ENCODE results near the gene KCNG4.

The KCNG4 gene

GRCh38 chr16:84233748-84234147 is 6.1 kb downstream of the KCNG4 start:
- ChIA-PET POLR2A (no interaction called here), CTCF (interaction anchor here (0.7 kb wide), 1 partner anchor 64 kb away, joined by 5 read pairs; no protein-coding TSS in a partner anchor)
- no peak for DNase-seq (ENCODE audit: extremely low spot score)
- TF ChIP-seq FOXA1 (IDR thresholded peaks at IDR 0.05) (no peak), L3MBTL2 (conservative IDR thresholded peaks at IDR 0.05) (no peak), ZNF384 (IDR thresholded peaks at IDR 0.05) (no peak), CTBP1 (IDR thresholded peaks at IDR 0.05; ENCODE audit: borderline replicate concordance) (no peak), NFRKB (IDR thresholded peaks at IDR 0.05) (no peak), TARDBP (IDR thresholded peaks at IDR 0.05) (no peak), PKNOX1 (IDR thresholded peaks at IDR 0.05) (no peak), SUZ12 (IDR thresholded peaks at IDR 0.05) (no peak), SP1 (IDR thresholded peaks at IDR 0.05) (no peak), FOXM1 (IDR thresholded peaks at IDR 0.05; ENCODE audit: borderline replicate concordance) (no peak), HDGF (IDR thresholded peaks at IDR 0.05; ENCODE audit: borderline replicate concordance) (no peak), ELF4 (IDR thresholded peaks at IDR 0.05) (no peak), FOXK2 (IDR thresholded peaks at IDR 0.05) (no peak), ARNT (IDR thresholded peaks at IDR 0.05) (no peak), LEF1 (IDR thresholded peaks at IDR 0.05; ENCODE audit: borderline replicate concordance) (no peak), BHLHE40 (IDR thresholded peaks at IDR 0.05; ENCODE audit: borderline replicate concordance) (no peak)

- CTCF ChIA-PET, result interaction anchor here (0.6 kb wide), 1 partner anchor 89 kb away, joined by 3 read pairs; no protein-coding TSS in a partner anchor
- DNase-seq (ENCODE audit: extremely low spot score), result no peak
- TF ChIP-seq SUZ12 (IDR thresholded peaks at IDR 0.05), result no peak
- no peak for TF ChIP-seq ELF4 (IDR thresholded peaks at IDR 0.05)
- TF ChIP-seq FOXM1 (IDR thresholded peaks at IDR 0.05; ENCODE audit: borderline replicate concordance), result no peak
- no peak for TF ChIP-seq TARDBP (IDR thresholded peaks at IDR 0.05)
- no peak for TF ChIP-seq ARNT (IDR thresholded peaks at IDR 0.05)
- TF ChIP-seq BHLHE40 (IDR thresholded peaks at IDR 0.05; ENCODE audit: borderline replicate concordance), result no peak
- POLR2A ChIA-PET, result no interaction called here
Measured at GRCh38 chr16:84232969-84233368, 6.8 kb downstream of the KCNG4 start.

GRCh38 chr16:84232060-84232459 is 7.8 kb downstream of the KCNG4 start:
- CTCF ChIA-PET, result no interaction called here
- DNase-seq (ENCODE audit: extremely low spot score), result no peak
- TF ChIP-seq PKNOX1 (IDR thresholded peaks at IDR 0.05) (no peak), HDGF (IDR thresholded peaks at IDR 0.05; ENCODE audit: borderline replicate concordance) (no peak), L3MBTL2 (conservative IDR thresholded peaks at IDR 0.05) (no peak), FOXA1 (IDR thresholded peaks at IDR 0.05) (no peak)
- POLR2A ChIA-PET, result no interaction called here

GRCh38 chr16:84229471-84229870 is 10.3 kb downstream of the KCNG4 start:
- no peak for TF ChIP-seq BHLHE40 (IDR thresholded peaks at IDR 0.05; ENCODE audit: borderline replicate concordance)
- TF ChIP-seq ELF4 (IDR thresholded peaks at IDR 0.05), result no peak
- no peak for DNase-seq (ENCODE audit: extremely low spot score)
- POLR2A ChIA-PET, result no interaction called here
- CTCF ChIA-PET, result no interaction called here

- peak; percentile 31 for DNase-seq (ENCODE audit: extremely low spot score)
- POLR2A ChIA-PET, result no interaction called here
- CTCF ChIA-PET, result no interaction called here
- TF ChIP-seq ARNT (IDR thresholded peaks at IDR 0.05) (no peak), SUZ12 (IDR thresholded peaks at IDR 0.05) (no peak), BHLHE40 (IDR thresholded peaks at IDR 0.05; ENCODE audit: borderline replicate concordance) (no peak), CTBP1 (IDR thresholded peaks at IDR 0.05; ENCODE audit: borderline replicate concordance) (no peak), PKNOX1 (IDR thresholded peaks at IDR 0.05) (no peak), L3MBTL2 (conservative IDR thresholded peaks at IDR 0.05) (no peak), HDGF (IDR thresholded peaks at IDR 0.05; ENCODE audit: borderline replicate concordance) (no peak), FOXM1 (IDR thresholded peaks at IDR 0.05; ENCODE audit: borderline replicate concordance) (no peak), NFRKB (IDR thresholded peaks at IDR 0.05) (no peak), TARDBP (IDR thresholded peaks at IDR 0.05) (no peak), LEF1 (IDR thresholded peaks at IDR 0.05; ENCODE audit: borderline replicate concordance) (no peak), ELF4 (IDR thresholded peaks at IDR 0.05) (no peak), FOXK2 (IDR thresholded peaks at IDR 0.05) (no peak), SP1 (IDR thresholded peaks at IDR 0.05) (no peak)
Measured at GRCh38 chr16:84228256-84228838, 11.5 kb downstream of the KCNG4 start.

GRCh38 chr16:84227548-84227947 is 12.3 kb downstream of the KCNG4 start:
- ChIA-PET CTCF (no interaction called here), POLR2A (no interaction called here)
- TF ChIP-seq FOXK2 (IDR thresholded peaks at IDR 0.05) (no peak), PKNOX1 (IDR thresholded peaks at IDR 0.05) (no peak), LEF1 (IDR thresholded peaks at IDR 0.05; ENCODE audit: borderline replicate concordance) (no peak), HDGF (IDR thresholded peaks at IDR 0.05; ENCODE audit: borderline replicate concordance) (no peak), ELF4 (IDR thresholded peaks at IDR 0.05) (no peak)

More at GRCh38 chr16:84227548-84227947, 12.3 kb downstream of the KCNG4 start:
- no peak for DNase-seq (ENCODE audit: extremely low spot score)

All from HEK293T (cell line).